IMR-90 (cell line): ENCODE data around the gene AFG1L. TPM values are rescaled to one million over a fixed set of nuclear protein-coding genes. Genes with fewer than 3 reads are reported as not detected.

ENCODE experiments used
- ATAC-seq: fragments of 200-7000 bp; cut with Tn5 transposase; 2 replicates; pipeline ENCODE4 v1.9.1; 2020; ENCODE audit warnings: low read depth, mild to moderate bottlenecking, moderate library complexity
- BruUV-seq: library from RNA; stranded (reverse); fragments of 400-500 nt; replicated peaks from 2 replicates; lab custom pipeline; 2021; lab: Mats Ljungman, UMichigan
- CTCF ChIA-PET: fragments of 300-600 bp; formaldehyde crosslinking; extraction: SDS; loops from one replicate; lab custom pipeline; 2021; ENCODE audit warnings: antibody characterized with exemption; lab: Yijun Ruan, JAX
- POLR2A ChIA-PET: fragments of 300-600 bp; sonication (Branson Sonifier 250); formaldehyde crosslinking; loops from one replicate; lab custom pipeline; 2022; ENCODE audit warnings: antibody characterized with exemption; ENCODE audit not compliant: unreplicated experiment; lab: Charles Lee
- DNase-seq: peaks from one replicate; pipeline ENCODE4 v3.0.0; 2013
- H2AFZ ChIP-seq: replicated peaks from 2 replicates; pipeline ENCODE3; 2013; ENCODE audit warnings: low read length, mild to moderate bottlenecking; ENCODE audit not compliant: poor library complexity
- H2AK5ac ChIP-seq: 2 replicates; pipeline ENCODE4 v1.6.1; 2013; ENCODE audit warnings: low read depth, low read length, inconsistent platforms
- H2AK9ac ChIP-seq: replicated peaks from 2 replicates; pipeline ENCODE3; 2013; ENCODE audit warnings: mild to moderate bottlenecking, low read depth, low read length, moderate library complexity; ENCODE audit not compliant: poor library complexity
- H2BK120ac ChIP-seq: 2 replicates; pipeline ENCODE4 v1.6.1; 2013; ENCODE audit warnings: low read depth, low read length, inconsistent platforms
- H2BK15ac ChIP-seq: 3 replicates; pipeline ENCODE4 v1.6.1; 2013; ENCODE audit warnings: low read depth, low read length, inconsistent platforms
- H2BK20ac ChIP-seq: 2 replicates; pipeline ENCODE4 v1.6.1; 2013; ENCODE audit warnings: low read depth, mild to moderate bottlenecking, inconsistent platforms, low read length, moderate library complexity
- H2BK5ac ChIP-seq: 2 replicates; pipeline ENCODE4 v1.6.1; 2013; ENCODE audit warnings: mild to moderate bottlenecking, low read depth, low read length, inconsistent platforms; ENCODE audit not compliant: poor library complexity, severe bottlenecking
- H3K14ac ChIP-seq: replicated peaks from 2 replicates; pipeline ENCODE4 v1.6.1; 2013; ENCODE audit warnings: low read depth, low read length, inconsistent platforms
- H3K18ac ChIP-seq: 2 replicates; pipeline ENCODE4 v1.6.1; 2013; ENCODE audit warnings: low read depth, low read length, control low read depth
- H3K23ac ChIP-seq: 2 replicates; pipeline ENCODE4 v1.6.1; 2013; ENCODE audit warnings: low read depth, low read length, inconsistent platforms
- H3K27ac ChIP-seq: 2 replicates; pipeline ENCODE4 v1.5.1; 2013; ENCODE audit warnings: mild to moderate bottlenecking, control low read depth, low read length; ENCODE audit not compliant: insufficient read depth
- H3K27me3 ChIP-seq: 2 replicates; pipeline ENCODE4 v1.6.1; 2013; ENCODE audit warnings: low read length; ENCODE audit not compliant: control insufficient read depth, insufficient read depth
- H3K36me3 ChIP-seq: 2 replicates; pipeline ENCODE4 v1.6.1; 2013; ENCODE audit warnings: low read length, mixed read lengths; ENCODE audit not compliant: control insufficient read depth, insufficient read depth
- H3K4ac ChIP-seq: 2 replicates; pipeline ENCODE4 v1.6.1; 2013; ENCODE audit warnings: low read depth, low read length, inconsistent platforms
- H3K4me1 ChIP-seq: 2 replicates; pipeline ENCODE4 v1.6.1; 2013; ENCODE audit warnings: low read length, mixed read lengths; ENCODE audit not compliant: control insufficient read depth, insufficient read depth
- H3K4me2 ChIP-seq: 2 replicates; pipeline ENCODE4 v1.6.1; 2013; ENCODE audit warnings: low read depth, mild to moderate bottlenecking, control low read depth, low read length, moderate library complexity
- H3K4me3 ChIP-seq: 2 replicates; pipeline ENCODE4 v1.5.1; 2013; ENCODE audit warnings: low read depth, mild to moderate bottlenecking, control low read depth, low read length, moderate library complexity; ENCODE audit not compliant: insufficient read depth
- H3K56ac ChIP-seq: 2 replicates; pipeline ENCODE4 v1.6.1; 2013; ENCODE audit warnings: low read length, inconsistent platforms; ENCODE audit not compliant: insufficient read depth; ENCODE audit errors: extremely low read depth
- H3K79me1 ChIP-seq, 2 experiments: 2 replicates each; pipeline ENCODE4 v1.6.1; 2013; ENCODE audit warnings: low read length in 2 of 2, inconsistent platforms in 1 of 2, low read depth in 1 of 2
- H3K9ac ChIP-seq: 2 replicates; pipeline ENCODE4 v1.6.1; 2013; ENCODE audit warnings: low read depth, low read length, control low read depth
- H3K9me1 ChIP-seq: 2 replicates; pipeline ENCODE4 v1.6.1; 2013; ENCODE audit warnings: low read length, inconsistent platforms; ENCODE audit not compliant: insufficient read depth
- H3K9me3 ChIP-seq: 2 replicates; pipeline ENCODE4 v1.6.1; 2013; ENCODE audit warnings: low read length; ENCODE audit not compliant: control insufficient read depth, insufficient read depth
- H4K20me1 ChIP-seq: 2 replicates; pipeline ENCODE4 v1.6.1; 2013; ENCODE audit warnings: low read length, inconsistent platforms; ENCODE audit not compliant: insufficient read depth
- H4K5ac ChIP-seq: 2 replicates; pipeline ENCODE4 v1.6.1; 2013; ENCODE audit warnings: mild to moderate bottlenecking, low read depth, low read length, control low read depth
- H4K8ac ChIP-seq, 2 experiments: 2 replicates each; pipeline ENCODE4 v1.6.1; 2013; ENCODE audit warnings: low read depth in 2 of 2, low read length in 2 of 2, control low read depth in 1 of 2, inconsistent platforms in 1 of 2
- H4K91ac ChIP-seq: 2 replicates; pipeline ENCODE4 v1.6.1; 2013; ENCODE audit warnings: low read depth, low read length, inconsistent platforms; ENCODE audit not compliant: insufficient read depth
- BHLHE40 ChIP-seq: fragments of 150-350 bp; IDR thresholded peaks from 2 replicates; pipeline ENCODE4 v1.6.1; 2016; ENCODE audit warnings: mild to moderate bottlenecking, low read depth, low read length
- CEBPB ChIP-seq: IDR thresholded peaks from 2 replicates; pipeline ENCODE4 v1.6.1; 2012; ENCODE audit warnings: low read depth, low read length, improper control_type of control experiment
- CHD1 ChIP-seq: IDR thresholded peaks from 2 replicates; pipeline ENCODE4 v1.6.1; 2012; ENCODE audit warnings: low read depth, low read length, improper control_type of control experiment
- CTCF ChIP-seq: conservative IDR thresholded peaks from 2 replicates; pipeline ENCODE4 v1.5.1; 2012; ENCODE audit warnings: mild to moderate bottlenecking, low read depth, low read length, improper control_type of control experiment
- FOS ChIP-seq: fragments of 150-350 bp; IDR thresholded peaks from 2 replicates; pipeline ENCODE4 v1.6.1; 2016; ENCODE audit warnings: low read depth, low read length
- MAFK ChIP-seq: IDR thresholded peaks from 2 replicates; pipeline ENCODE4 v1.6.1; 2012; ENCODE audit warnings: low read depth, low read length, improper control_type of control experiment
- MAZ ChIP-seq: IDR thresholded peaks from 2 replicates; pipeline ENCODE4 v1.6.1; 2012; ENCODE audit warnings: low read depth, mild to moderate bottlenecking, low read length, improper control_type of control experiment, moderate library complexity, borderline replicate concordance
- MXI1 ChIP-seq: IDR thresholded peaks from 2 replicates; pipeline ENCODE4 v1.6.1; 2012; ENCODE audit warnings: low read depth, mild to moderate bottlenecking, low read length, moderate library complexity, borderline replicate concordance
- NFE2L2 ChIP-seq: fragments of 150-350 bp; IDR thresholded peaks from 2 replicates; pipeline ENCODE4 v1.6.1; 2016; ENCODE audit warnings: low read depth, mild to moderate bottlenecking, low read length
- POLR2A ChIP-seq: IDR thresholded peaks from 2 replicates; pipeline ENCODE4 v1.6.1; 2012; ENCODE audit warnings: mild to moderate bottlenecking, low read depth, low read length
- RAD21 ChIP-seq: IDR thresholded peaks from 2 replicates; pipeline ENCODE4 v1.6.1; 2012; ENCODE audit warnings: low read length, improper control_type of control experiment
- RCOR1 ChIP-seq: IDR thresholded peaks from 2 replicates; pipeline ENCODE4 v1.6.1; 2012; ENCODE audit warnings: mild to moderate bottlenecking, low read length, improper control_type of control experiment; ENCODE audit not compliant: insufficient replicate concordance
- RFX5 ChIP-seq: IDR thresholded peaks from 2 replicates; pipeline ENCODE4 v1.8.0; 2012; ENCODE audit warnings: low read depth, mild to moderate bottlenecking, low read length, moderate library complexity
- SMC3 ChIP-seq: fragments of 150-350 bp; IDR thresholded peaks from 2 replicates; pipeline ENCODE4 v1.6.1; 2016; ENCODE audit warnings: low read depth, mild to moderate bottlenecking, antibody characterized with exemption, low read length, moderate library complexity
- WGBS, 2 experiments: methylation state at CpG; one replicate each; pipeline versions ENCODE4 v1.1.5 to v1.1.7; 2013; ENCODE audit warnings: missing lambda C conversion rate in 2 of 2; ENCODE audit not compliant: insufficient read length in 1 of 2; ENCODE audit errors: extremely low coverage in 2 of 2; 5-methylcytosine and 5-hydroxymethylcytosine counted together
- dilution Hi-C: fragments of 300-500 bp; cut with HindIII; formaldehyde crosslinking; loops from one replicate; pipeline ENCODE4 v1.14.3; 2018; ENCODE audit warnings: low sequenced_read_pairs; ENCODE audit not compliant: unreplicated experiment
- in situ Hi-C: fragments of 300-500 bp; cut with MboI; formaldehyde crosslinking; loops from 3 replicates; pipeline ENCODE4 v1.14.3; 2019; ENCODE audit warnings: low sequenced_read_pairs, inconsistent platforms, mixed read lengths
- intact Hi-C: fragments of 100-400 bp; cut with micrococcal nuclease; formaldehyde crosslinking; loops from 2 replicates; pipeline ENCODE4 v1.10.0; 2022
- polyA plus RNA-seq, 3 experiments: library from polyadenylated mRNA; depleted of rRNA; stranded (reverse); fragments of >200 nt; gene quantifications; 2 replicates each; pipeline ENCODE4 v1.2.3, GENCODE V29; 2012; ENCODE audit warnings: low replicate concordance in 1 of 3
- total RNA-seq: library from RNA; depleted of rRNA; stranded (reverse); fragments of >200 nt; gene quantifications from 2 replicates; pipeline ENCODE4 v1.2.3, GENCODE V29; 2012
- TF ChIP-seq, protein P1 (sequence below): fragments of 150-350 bp; IDR thresholded peaks from 2 replicates; pipeline ENCODE4 v1.6.1; 2016; ENCODE audit warnings: low read depth, mild to moderate bottlenecking, low read length, moderate library complexity, borderline replicate concordance
- TF ChIP-seq, protein P2 (sequence below): fragments of 150-350 bp; IDR thresholded peaks from 2 replicates; pipeline ENCODE4 v1.6.1; 2017; ENCODE audit warnings: mild to moderate bottlenecking, antibody characterized with exemption, low read length, low read depth

AFG1L gene
- total and polyA plus RNA-seq, 2 of the 4 experiments (the other 2 are of a cell fraction) = 1.0 to 2.0 TPM

- Histone ChIP-seq H3K27me3 (peaks cover 20% of the 10 kb centered on the region), H4K91ac (no peak overlapping the region), H2AK5ac (no peak overlapping the region), H3K4me1 (no peaks in the 10 kb centered on the region), H3K4me2 (no peak overlapping the region), H3K18ac (no peak overlapping the region), H2BK15ac (no peak overlapping the region), H4K5ac (no peak overlapping the region), H3K9me1 (no peaks in the 10 kb centered on the region; the same call in 1 of the 2 replicates), H4K20me1 (no peaks in the 10 kb centered on the region; the same call in 1 of the 2 replicates), H2AK9ac (no peak overlapping the region), H3K23ac (no peak overlapping the region), H4K8ac (no peak overlapping the region), H2AFZ (no peak overlapping the region), H3K9me3 (no peaks in the 10 kb centered on the region), H2BK20ac (no peak overlapping the region), H3K27ac (no peak overlapping the region), H2BK5ac (no peak overlapping the region), H3K9ac (no peak overlapping the region), H2BK120ac (no peak overlapping the region), H3K56ac (no peak overlapping the region), H3K79me1 (no peaks in the 10 kb centered on the region), H3K4me3 (no peak overlapping the region), H3K14ac (no peak overlapping the region), H3K36me3 (no peaks in the 10 kb centered on the region), H3K4ac (no peak overlapping the region)
- dilution Hi-C loops (loop anchor here (25.0 kb wide), 1 partner anchor 531 kb away; no protein-coding TSS in a partner anchor), intact Hi-C loops (no loop called here), in situ Hi-C loops (loop anchor here (25.0 kb wide), 1 partner anchor 856 kb away; the partner anchor contains the start of gene CD164)
- ChIA-PET POLR2A (no interaction called here), CTCF (no interaction called here)
- BruUV-seq = no TSS peak
- no peak for TF ChIP-seq FOS
- TF ChIP-seq MAZ = no peak
- no peak for TF ChIP-seq MXI1
- no peak for TF ChIP-seq CHD1
- TF ChIP-seq RCOR1 = no peak
- no peak for TF ChIP-seq RFX5
- TF ChIP-seq, protein P1, sequence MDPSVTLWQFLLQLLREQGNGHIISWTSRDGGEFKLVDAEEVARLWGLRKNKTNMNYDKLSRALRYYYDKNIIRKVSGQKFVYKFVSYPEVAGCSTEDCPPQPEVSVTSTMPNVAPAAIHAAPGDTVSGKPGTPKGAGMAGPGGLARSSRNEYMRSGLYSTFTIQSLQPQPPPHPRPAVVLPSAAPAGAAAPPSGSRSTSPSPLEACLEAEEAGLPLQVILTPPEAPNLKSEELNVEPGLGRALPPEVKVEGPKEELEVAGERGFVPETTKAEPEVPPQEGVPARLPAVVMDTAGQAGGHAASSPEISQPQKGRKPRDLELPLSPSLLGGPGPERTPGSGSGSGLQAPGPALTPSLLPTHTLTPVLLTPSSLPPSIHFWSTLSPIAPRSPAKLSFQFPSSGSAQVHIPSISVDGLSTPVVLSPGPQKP = no peak
- no peak for TF ChIP-seq BHLHE40
- TF ChIP-seq, protein P2, sequence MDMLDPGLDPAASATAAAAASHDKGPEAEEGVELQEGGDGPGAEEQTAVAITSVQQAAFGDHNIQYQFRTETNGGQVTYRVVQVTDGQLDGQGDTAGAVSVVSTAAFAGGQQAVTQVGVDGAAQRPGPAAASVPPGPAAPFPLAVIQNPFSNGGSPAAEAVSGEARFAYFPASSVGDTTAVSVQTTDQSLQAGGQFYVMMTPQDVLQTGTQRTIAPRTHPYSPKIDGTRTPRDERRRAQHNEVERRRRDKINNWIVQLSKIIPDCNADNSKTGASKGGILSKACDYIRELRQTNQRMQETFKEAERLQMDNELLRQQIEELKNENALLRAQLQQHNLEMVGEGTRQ = no peak
- no peak for TF ChIP-seq NFE2L2
- TF ChIP-seq RAD21 = no peak
- TF ChIP-seq MAFK = no peak
- no peak for TF ChIP-seq CEBPB
- TF ChIP-seq POLR2A = no peak
- no peak for TF ChIP-seq SMC3
- TF ChIP-seq CTCF = no peak
- DNase-seq = no peak
- no peak for ATAC-seq
- WGBS, 2 experiments = no CpG with 5 or more reads among the region's 1 CpG
Measured at GRCh38 chr6:108531332-108531731, 236.5 kb downstream of the AFG1L start.
